OCI-LY1 (cell line): Measurements from ENCODE around the gene CDH7.

Source experiments
- H2AFZ ChIP-seq: fragments of 200-600 bp; sonication (generic), shearing (Covaris generic); 2 replicates; pipeline ENCODE4 v1.6.0; 2014; ENCODE audit warnings: antibody characterized with exemption, mild to moderate bottlenecking, low read length
- H3F3A ChIP-seq: fragments of 200-600 bp; sonication (generic), shearing (Covaris generic); 2 replicates; pipeline ENCODE4 v1.6.0; 2014; ENCODE audit warnings: mild to moderate bottlenecking, antibody characterized with exemption, low read length, moderate library complexity; ENCODE audit not compliant: insufficient read depth
- H3K27ac ChIP-seq: fragments of 200-600 bp; sonication (generic); 2 replicates; pipeline ENCODE4 v1.5.1; 2014; ENCODE audit warnings: low read length, mixed run types, mild to moderate bottlenecking, low read depth; ENCODE audit not compliant: poor library complexity, severe bottlenecking
- H3K27me3 ChIP-seq: fragments of 200-600 bp; sonication (generic); 2 replicates; pipeline ENCODE4 v1.6.0; 2014; ENCODE audit warnings: antibody characterized with exemption, mild to moderate bottlenecking, low read length, moderate library complexity; ENCODE audit not compliant: insufficient read depth
- H3K36me3 ChIP-seq: fragments of 200-600 bp; sonication (generic); 2 replicates; pipeline ENCODE4 v1.6.1; 2014; ENCODE audit warnings: mild to moderate bottlenecking, antibody characterized with exemption, low read length, moderate library complexity, mixed read lengths; ENCODE audit not compliant: insufficient read depth
- H3K4me1 ChIP-seq: fragments of 200-600 bp; sonication (generic); 2 replicates; pipeline ENCODE4 v1.5.1; 2014; ENCODE audit warnings: mild to moderate bottlenecking, low read length, moderate library complexity; ENCODE audit not compliant: insufficient read depth, severe bottlenecking
- H3K4me2 ChIP-seq: fragments of 200-600 bp; sonication (generic), shearing (Covaris generic); 2 replicates; pipeline ENCODE4 v1.6.1; 2014; ENCODE audit warnings: low read length
- H3K4me3 ChIP-seq: fragments of 200-600 bp; sonication (generic); 2 replicates; pipeline ENCODE4 v1.5.1; 2014; ENCODE audit warnings: low read length, low read depth, mild to moderate bottlenecking, mixed read lengths; ENCODE audit not compliant: poor library complexity, severe bottlenecking
- H3K79me2 ChIP-seq: fragments of 200-600 bp; shearing (Covaris generic); 2 replicates; pipeline ENCODE4 v1.6.1; 2016; ENCODE audit warnings: mixed run types, low read length, mixed read lengths; ENCODE audit not compliant: insufficient read depth
- H3K9ac ChIP-seq: fragments of 200-600 bp; sonication (generic), shearing (Covaris generic); 2 replicates; pipeline ENCODE4 v1.6.1; 2014; ENCODE audit warnings: mild to moderate bottlenecking, low read length, mixed read lengths
- H3K9me2 ChIP-seq: fragments of 200-600 bp; sonication (generic), shearing (Covaris generic); 2 replicates; pipeline ENCODE4 v1.6.1; 2014; ENCODE audit warnings: low read depth, mild to moderate bottlenecking, low read length, mixed read lengths
- H3K9me3 ChIP-seq: fragments of 200-600 bp; shearing (Covaris generic); 2 replicates; pipeline ENCODE4 v1.6.1; 2014; ENCODE audit warnings: low read length, mixed read lengths
- H4K20me1 ChIP-seq: fragments of 200-600 bp; sonication (generic), shearing (Covaris generic); 2 replicates; pipeline ENCODE4 v1.6.0; 2016; ENCODE audit warnings: mild to moderate bottlenecking, low read length; ENCODE audit not compliant: insufficient read depth
- EZH2 ChIP-seq: fragments of 200-600 bp; sonication (generic), shearing (Covaris generic); IDR thresholded peaks from 2 replicates; pipeline ENCODE4 v1.8.0; 2017; ENCODE audit warnings: borderline replicate concordance, mixed run types, mild to moderate bottlenecking, antibody characterized with exemption, low read length, moderate library complexity, mixed read lengths
- TF ChIP-seq, protein P1 (sequence below): fragments of 200-600 bp; sonication (generic), shearing (Covaris generic); IDR thresholded peaks from 2 replicates; pipeline ENCODE4 v1.5.1; 2017; ENCODE audit warnings: mild to moderate bottlenecking, antibody characterized with exemption, low read length, moderate library complexity, mixed read lengths

Gene CDH7

DNA sequence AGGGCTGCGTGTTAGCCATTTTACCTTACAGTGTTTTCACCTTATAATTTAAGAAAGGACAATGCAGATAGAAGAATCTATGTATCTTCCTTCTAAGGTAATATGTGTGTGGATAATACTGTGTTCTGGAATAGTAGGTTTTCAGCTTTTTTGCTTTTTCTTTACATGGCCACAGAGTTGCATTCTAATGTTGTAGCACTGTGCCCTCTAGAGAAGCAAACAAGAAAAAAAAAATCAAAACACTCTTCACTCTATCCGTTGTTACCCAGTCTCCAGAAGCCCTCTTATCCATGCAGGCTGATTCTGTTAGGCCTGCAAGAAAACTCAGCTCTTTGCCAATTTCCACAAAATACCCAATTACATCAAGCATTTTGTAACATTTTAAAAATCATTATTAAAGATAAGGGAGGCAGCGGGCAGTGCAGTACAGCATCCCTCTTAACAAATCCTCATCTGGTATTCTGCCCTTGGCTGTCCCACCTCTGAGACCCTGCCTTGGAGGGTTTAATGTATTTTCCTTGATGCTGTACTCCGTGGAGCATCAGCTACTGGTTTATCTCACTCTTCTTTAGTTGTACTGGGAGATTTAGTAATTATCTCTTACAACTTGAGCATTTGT is 41.8 kb downstream of the CDH7 start:
- no peaks in the 10 kb centered on the region for H3K9me2 ChIP-seq
- no peaks in the 10 kb centered on the region for H3K27me3 ChIP-seq
- no peaks in the 10 kb centered on the region for H3K36me3 ChIP-seq
- H3K9me3 ChIP-seq, result no peaks in the 10 kb centered on the region
- H3K79me2 ChIP-seq, result no peaks in the 10 kb centered on the region
- no peak overlapping the region for H3K9ac ChIP-seq
- no peak overlapping the region for H3K4me2 ChIP-seq
- TF ChIP-seq EZH2, result no peak
- TF ChIP-seq, protein P1, sequence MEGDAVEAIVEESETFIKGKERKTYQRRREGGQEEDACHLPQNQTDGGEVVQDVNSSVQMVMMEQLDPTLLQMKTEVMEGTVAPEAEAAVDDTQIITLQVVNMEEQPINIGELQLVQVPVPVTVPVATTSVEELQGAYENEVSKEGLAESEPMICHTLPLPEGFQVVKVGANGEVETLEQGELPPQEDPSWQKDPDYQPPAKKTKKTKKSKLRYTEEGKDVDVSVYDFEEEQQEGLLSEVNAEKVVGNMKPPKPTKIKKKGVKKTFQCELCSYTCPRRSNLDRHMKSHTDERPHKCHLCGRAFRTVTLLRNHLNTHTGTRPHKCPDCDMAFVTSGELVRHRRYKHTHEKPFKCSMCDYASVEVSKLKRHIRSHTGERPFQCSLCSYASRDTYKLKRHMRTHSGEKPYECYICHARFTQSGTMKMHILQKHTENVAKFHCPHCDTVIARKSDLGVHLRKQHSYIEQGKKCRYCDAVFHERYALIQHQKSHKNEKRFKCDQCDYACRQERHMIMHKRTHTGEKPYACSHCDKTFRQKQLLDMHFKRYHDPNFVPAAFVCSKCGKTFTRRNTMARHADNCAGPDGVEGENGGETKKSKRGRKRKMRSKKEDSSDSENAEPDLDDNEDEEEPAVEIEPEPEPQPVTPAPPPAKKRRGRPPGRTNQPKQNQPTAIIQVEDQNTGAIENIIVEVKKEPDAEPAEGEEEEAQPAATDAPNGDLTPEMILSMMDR, result no peak
- no peak overlapping the region for H3K27ac ChIP-seq
- no peak overlapping the region for H2AFZ ChIP-seq
- no peaks in the 10 kb centered on the region for H3K4me1 ChIP-seq
- H3K4me3 ChIP-seq, result no peak overlapping the region
- no peaks in the 10 kb centered on the region for H3F3A ChIP-seq
- no peaks in the 10 kb centered on the region for H4K20me1 ChIP-seq

DNA sequence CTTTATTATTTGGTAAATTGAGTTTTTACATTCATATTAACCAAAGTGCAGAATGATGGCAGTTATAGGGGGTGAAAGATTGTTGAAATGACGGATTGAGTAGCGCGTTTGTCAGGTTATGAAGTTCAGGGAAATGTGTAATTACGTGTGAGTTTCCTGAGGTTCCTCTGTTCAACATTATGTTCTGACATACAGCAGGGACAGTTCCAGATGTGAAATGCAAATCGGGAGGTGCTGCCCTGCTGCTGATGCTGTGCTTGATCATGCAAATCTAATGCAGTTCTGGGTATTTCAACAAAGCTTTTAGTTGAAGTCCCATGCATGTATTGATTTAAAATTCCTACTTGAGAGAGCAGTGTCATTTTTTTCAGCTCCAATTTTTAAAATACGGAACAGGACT is 57.9 kb downstream of the CDH7 start:
- no peaks in the 10 kb centered on the region for H3K9me3 ChIP-seq
- H3K36me3 ChIP-seq, result no peaks in the 10 kb centered on the region
- no peak overlapping the region for H3K4me2 ChIP-seq
- H3K79me2 ChIP-seq, result no peaks in the 10 kb centered on the region
- no peaks in the 10 kb centered on the region for H4K20me1 ChIP-seq
- H3K9me2 ChIP-seq, result no peaks in the 10 kb centered on the region
- no peak overlapping the region for H3K4me3 ChIP-seq
- no peaks in the 10 kb centered on the region for H3F3A ChIP-seq
- no peak overlapping the region for H3K27ac ChIP-seq
- H2AFZ ChIP-seq, result no peak overlapping the region
- no peaks in the 10 kb centered on the region for H3K4me1 ChIP-seq
- H3K27me3 ChIP-seq, result no peaks in the 10 kb centered on the region
- TF ChIP-seq EZH2, result no peak
- TF ChIP-seq, protein P1, result no peak
- H3K9ac ChIP-seq, result no peak overlapping the region

DNA sequence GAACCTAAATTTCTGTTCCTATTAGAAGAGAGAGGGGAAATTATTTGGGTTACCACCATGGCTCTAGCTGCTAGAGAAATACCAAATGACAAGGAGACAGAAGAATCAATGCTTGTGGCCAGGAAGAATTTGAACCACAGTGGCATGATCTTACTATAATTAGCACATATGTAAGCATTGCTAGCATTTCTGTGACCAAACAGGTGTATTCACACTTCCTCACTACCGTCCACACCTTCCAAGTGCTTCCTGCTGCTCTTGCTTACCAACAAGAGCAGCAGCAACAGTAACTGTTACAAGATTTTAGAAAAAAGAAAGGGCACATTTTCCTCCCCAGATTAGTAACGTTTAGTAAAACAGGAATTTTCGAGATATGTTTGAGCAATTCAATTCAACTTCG is 60.5 kb downstream of the CDH7 start:
- H3K27ac ChIP-seq, result no peak overlapping the region
- H3K9ac ChIP-seq, result no peak overlapping the region
- no peaks in the 10 kb centered on the region for H3K79me2 ChIP-seq
- H3K4me2 ChIP-seq, result no peak overlapping the region
- H3K36me3 ChIP-seq, result no peaks in the 10 kb centered on the region
- H3K4me1 ChIP-seq, result no peaks in the 10 kb centered on the region
- no peaks in the 10 kb centered on the region for H3F3A ChIP-seq
- no peak overlapping the region for H3K4me3 ChIP-seq
- no peak for TF ChIP-seq EZH2
- TF ChIP-seq, protein P1, result no peak
- no peaks in the 10 kb centered on the region for H3K9me2 ChIP-seq
- H4K20me1 ChIP-seq, result no peaks in the 10 kb centered on the region
- H2AFZ ChIP-seq, result no peak overlapping the region
- no peaks in the 10 kb centered on the region for H3K27me3 ChIP-seq
- no peaks in the 10 kb centered on the region for H3K9me3 ChIP-seq
